Natural killer cell (primary cell): Measurements from ENCODE around the gene BRD7. TPM values are rescaled to one million over a fixed set of nuclear protein-coding genes. Genes with fewer than 3 reads are reported as not detected.
A peak's percentile ranks its signal among the peaks of the same experiment; 100 is the strongest.

Source experiments
- ATAC-seq, 3 donors: fragments of 150-1000 bp in 2 of 3; fragments of 200-7000 bp in 1 of 3; cut with Tn5 transposase; 1 replicate in 1 of 3; 2 replicates in 2 of 3; pipeline ENCODE4 v1.10.0; 2021; ENCODE audit warnings: mild to moderate bottlenecking in 2 of 3, moderate library complexity in 2 of 3
- DNase-seq, 2 donors: peaks; one replicate each; pipeline versions ENCODE4 v3.0.0 to v3.0.0-alpha.2; 2013 to 2021; ENCODE audit warnings: mixed read lengths in 1 of 2
- H3K27ac ChIP-seq: one replicate; pipeline ENCODE4 v1.5.1; 2013; ENCODE audit warnings: mild to moderate bottlenecking, low read length
- H3K27me3 ChIP-seq: one replicate; pipeline ENCODE4 v1.6.1; 2013; ENCODE audit warnings: low read length; ENCODE audit not compliant: control insufficient read depth, insufficient read depth
- H3K36me3 ChIP-seq: one replicate; pipeline ENCODE4 v1.6.1; 2013; ENCODE audit warnings: low read length; ENCODE audit not compliant: control insufficient read depth, insufficient read depth
- H3K4me1 ChIP-seq: one replicate; pipeline ENCODE4 v1.6.1; 2013; ENCODE audit warnings: low read length; ENCODE audit not compliant: control insufficient read depth, insufficient read depth
- H3K4me3 ChIP-seq: one replicate; pipeline ENCODE4 v1.5.1; 2013; ENCODE audit warnings: low read length
- H3K9me3 ChIP-seq: one replicate; pipeline ENCODE4 v1.6.1; 2013; ENCODE audit warnings: low read length; ENCODE audit not compliant: control insufficient read depth, insufficient read depth
- H3K27ac Mint-ChIP-seq, 2 donors: one replicate each; pipeline ENCODE4 v1.8.0; 2022; ENCODE audit warnings: mild to moderate bottlenecking in 2 of 2, mixed read lengths in 2 of 2, moderate library complexity in 1 of 2
- H3K27me3 Mint-ChIP-seq, 2 donors: one replicate each; pipeline ENCODE4 v1.8.0; 2022; ENCODE audit warnings: low read depth in 2 of 2, mixed read lengths in 2 of 2
- H3K36me3 Mint-ChIP-seq: one replicate; pipeline ENCODE4 v1.8.0; 2022; ENCODE audit warnings: mixed read lengths
- H3K4me1 Mint-ChIP-seq, 2 donors: one replicate each; pipeline ENCODE4 v1.8.0; 2022; ENCODE audit warnings: mixed read lengths in 2 of 2
- H3K4me3 Mint-ChIP-seq: one replicate; pipeline ENCODE4 v1.8.0; 2022; ENCODE audit warnings: mild to moderate bottlenecking, moderate library complexity, mixed read lengths
- H3K9me3 Mint-ChIP-seq, 2 donors: one replicate each; pipeline ENCODE4 v1.8.0; 2022; ENCODE audit warnings: mixed read lengths in 2 of 2
- WGBS: methylation state at CpG from one replicate; pipeline ENCODE4 v1.1.7; 2013; ENCODE audit warnings: missing lambda C conversion rate; ENCODE audit not compliant: insufficient coverage; 5-methylcytosine and 5-hydroxymethylcytosine counted together
- intact Hi-C: fragments of 100-400 bp; cut with micrococcal nuclease; formaldehyde crosslinking; loops from one replicate; pipeline ENCODE4 v1.14.2; 2022
- total RNA-seq, 4 donors: library from RNA; stranded (reverse); fragments of 120-200 nt in 1 of 4; gene quantifications; one replicate each; pipeline versions ENCODE4 v1.2.3 to v1.2.4, GENCODE V29; 2013 to 2022
- TF ChIP-seq, protein P1 (sequence below): fragments of 200-600 bp; IDR thresholded peaks from one replicate; pipeline ENCODE4 v1.8.0; 2022; ENCODE audit warnings: antibody characterized with exemption

The BRD7 gene
- total RNA-seq, 3 donors from 2014 or later (not counting 1 experiment from before 2014, with no cell fraction given) = 89.2 to 118 (median 94.9) TPM

DNA sequence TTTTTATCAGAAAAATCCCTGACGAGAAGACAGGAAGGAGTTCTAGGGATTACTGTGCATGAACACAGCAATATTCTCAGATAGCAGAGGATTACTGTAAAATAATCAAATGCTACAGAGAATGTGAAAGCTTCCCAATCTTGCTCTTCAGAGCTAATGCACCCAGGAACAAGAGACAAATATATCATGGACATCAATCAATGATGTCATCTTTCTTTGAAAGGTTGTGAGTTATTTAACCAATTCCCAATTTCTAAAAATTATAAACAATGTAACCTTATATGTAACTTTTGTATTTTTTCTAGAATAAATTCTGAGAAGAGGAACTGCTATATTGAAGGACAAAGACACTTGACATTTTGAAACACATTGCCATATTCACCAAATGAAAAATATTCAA, 46.5 kb downstream of the BRD7 start:
- Mint-ChIP-seq H3K27me3 (no peaks in the 10 kb centered on the region), H3K9me3 (no peaks in the 10 kb centered on the region), H3K27ac (peak overlapping the region; percentile 8 to 92), H3K4me3 (no peak overlapping the region), H3K4me1 (peaks cover 28 to 32% of the 10 kb centered on the region in 2 donors), H3K36me3 (peaks cover 17% of the 10 kb centered on the region)
- WGBS = no CpG with 5 or more reads among the region's 1 CpG
- intact Hi-C loops = loop anchor here (10.0 kb wide), 1 partner anchor 182 kb away; no protein-coding TSS in a partner anchor
- Histone ChIP-seq H3K27ac (no peak overlapping the region), H3K9me3 (no peaks in the 10 kb centered on the region), H3K27me3 (no peaks in the 10 kb centered on the region), H3K4me3 (no peak overlapping the region), H3K36me3 (peaks cover 80% of the 10 kb centered on the region), H3K4me1 (peaks cover 5% of the 10 kb centered on the region)
- TF ChIP-seq, protein P1, sequence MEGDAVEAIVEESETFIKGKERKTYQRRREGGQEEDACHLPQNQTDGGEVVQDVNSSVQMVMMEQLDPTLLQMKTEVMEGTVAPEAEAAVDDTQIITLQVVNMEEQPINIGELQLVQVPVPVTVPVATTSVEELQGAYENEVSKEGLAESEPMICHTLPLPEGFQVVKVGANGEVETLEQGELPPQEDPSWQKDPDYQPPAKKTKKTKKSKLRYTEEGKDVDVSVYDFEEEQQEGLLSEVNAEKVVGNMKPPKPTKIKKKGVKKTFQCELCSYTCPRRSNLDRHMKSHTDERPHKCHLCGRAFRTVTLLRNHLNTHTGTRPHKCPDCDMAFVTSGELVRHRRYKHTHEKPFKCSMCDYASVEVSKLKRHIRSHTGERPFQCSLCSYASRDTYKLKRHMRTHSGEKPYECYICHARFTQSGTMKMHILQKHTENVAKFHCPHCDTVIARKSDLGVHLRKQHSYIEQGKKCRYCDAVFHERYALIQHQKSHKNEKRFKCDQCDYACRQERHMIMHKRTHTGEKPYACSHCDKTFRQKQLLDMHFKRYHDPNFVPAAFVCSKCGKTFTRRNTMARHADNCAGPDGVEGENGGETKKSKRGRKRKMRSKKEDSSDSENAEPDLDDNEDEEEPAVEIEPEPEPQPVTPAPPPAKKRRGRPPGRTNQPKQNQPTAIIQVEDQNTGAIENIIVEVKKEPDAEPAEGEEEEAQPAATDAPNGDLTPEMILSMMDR = no peak
- DNase-seq (no peak), ATAC-seq (no peak)

DNA sequence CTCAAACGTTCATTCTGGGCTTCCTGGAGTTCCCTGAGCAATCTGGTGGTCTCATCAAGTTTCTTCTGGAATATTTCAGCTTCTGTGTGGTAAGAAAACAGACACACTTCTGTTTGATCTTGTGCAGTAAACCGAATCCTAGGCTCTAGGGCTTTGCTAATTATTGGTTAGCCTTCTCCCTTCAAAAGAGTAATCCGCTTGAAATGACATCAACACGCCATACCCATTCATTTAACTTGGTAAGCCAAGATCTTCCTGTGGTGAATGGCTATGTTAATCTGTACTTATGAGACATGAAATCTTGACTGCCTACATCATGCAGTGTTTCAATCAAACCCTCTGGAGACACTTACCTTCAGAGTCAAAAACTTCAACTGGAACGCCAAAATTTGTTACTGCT, 48.5 kb downstream of the BRD7 start:
- H3K27me3 Mint-ChIP-seq = no peaks in the 10 kb centered on the region
- intact Hi-C loops = loop anchor here (10.0 kb wide), 1 partner anchor 184 kb away; no protein-coding TSS in a partner anchor
- peaks cover 93% of the 10 kb centered on the region for H3K36me3 ChIP-seq
- DNase-seq = no peak
- no peak overlapping the region for H3K4me3 ChIP-seq
- H3K4me1 ChIP-seq = no peaks in the 10 kb centered on the region
- no peaks in the 10 kb centered on the region for H3K9me3 Mint-ChIP-seq
- WGBS = 80% methylated on average over 3 of the region's 5 CpGs
- no peaks in the 10 kb centered on the region for H3K27me3 ChIP-seq
- peak overlapping the region; percentile 22 to 92 for H3K27ac Mint-ChIP-seq
- peaks cover 17% of the 10 kb centered on the region for H3K36me3 Mint-ChIP-seq
- peaks cover 14 to 19% of the 10 kb centered on the region in 2 donors for H3K4me1 Mint-ChIP-seq
- H3K9me3 ChIP-seq = no peaks in the 10 kb centered on the region
- TF ChIP-seq, protein P1 = no peak
- no peak overlapping the region for H3K4me3 Mint-ChIP-seq
- H3K27ac ChIP-seq = no peak overlapping the region
- no peak for ATAC-seq

DNA sequence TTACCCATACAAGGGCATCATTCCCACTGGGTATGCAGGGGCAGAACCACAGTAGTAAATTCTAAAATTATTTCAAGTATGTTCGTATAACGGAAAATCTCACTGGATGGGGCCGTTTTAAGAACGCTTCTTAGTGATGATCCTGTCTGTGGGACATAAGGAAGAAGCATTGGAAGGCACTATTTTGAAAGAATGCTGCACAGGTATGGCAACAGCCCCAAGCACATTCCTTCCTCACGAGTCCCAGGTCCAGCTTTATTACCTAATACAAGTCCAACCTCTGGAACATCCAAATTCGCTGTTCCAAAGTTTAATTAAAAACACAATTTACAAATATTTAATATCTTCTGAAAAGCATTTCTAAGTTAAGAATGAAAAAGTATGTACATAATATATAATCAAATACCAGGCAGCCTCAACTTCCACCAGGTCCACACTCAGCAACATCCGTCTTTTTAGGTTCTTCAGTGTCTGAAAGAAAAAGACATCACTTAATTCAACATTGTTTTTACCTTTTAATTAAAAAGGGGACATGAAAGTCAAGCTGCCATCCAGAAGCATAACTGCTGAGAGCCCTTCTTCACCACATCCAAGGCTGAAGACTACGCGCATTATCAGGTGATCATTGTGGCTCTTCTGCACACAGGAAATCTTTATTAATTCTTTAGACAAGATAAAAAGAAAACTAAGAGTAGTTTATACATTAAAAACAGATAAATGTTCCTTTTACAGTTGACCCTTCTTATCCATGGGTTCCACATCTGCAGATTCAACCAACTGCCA, 49.8 kb downstream of the BRD7 start:
- Histone ChIP-seq H3K36me3 (peaks cover 93% of the 10 kb centered on the region), H3K4me3 (no peak overlapping the region), H3K9me3 (no peaks in the 10 kb centered on the region), H3K4me1 (peaks cover 4% of the 10 kb centered on the region), H3K27ac (no peak overlapping the region), H3K27me3 (no peaks in the 10 kb centered on the region)
- Mint-ChIP-seq H3K27me3 (no peaks in the 10 kb centered on the region), H3K36me3 (peaks cover 8% of the 10 kb centered on the region), H3K9me3 (no peaks in the 10 kb centered on the region), H3K27ac (peak overlapping the region; percentile 61 to 92), H3K4me1 (peaks cover 7 to 10% of the 10 kb centered on the region in 2 donors), H3K4me3 (no peak overlapping the region)
- peak in 1 of 2 donors; percentile 38 for DNase-seq
- 94% methylated on average over 6 of the region's 9 CpGs for WGBS
- no peak for ATAC-seq
- intact Hi-C loops = no loop called here
- TF ChIP-seq, protein P1 = no peak
